ENCODE results near the gene MXRA7.
"Not testable (repeated sequence)": the region's sequence is repeated elsewhere in the genome, so short reads cannot be mapped to it uniquely, and the experiment has no call there.

Gene MXRA7

DNA sequence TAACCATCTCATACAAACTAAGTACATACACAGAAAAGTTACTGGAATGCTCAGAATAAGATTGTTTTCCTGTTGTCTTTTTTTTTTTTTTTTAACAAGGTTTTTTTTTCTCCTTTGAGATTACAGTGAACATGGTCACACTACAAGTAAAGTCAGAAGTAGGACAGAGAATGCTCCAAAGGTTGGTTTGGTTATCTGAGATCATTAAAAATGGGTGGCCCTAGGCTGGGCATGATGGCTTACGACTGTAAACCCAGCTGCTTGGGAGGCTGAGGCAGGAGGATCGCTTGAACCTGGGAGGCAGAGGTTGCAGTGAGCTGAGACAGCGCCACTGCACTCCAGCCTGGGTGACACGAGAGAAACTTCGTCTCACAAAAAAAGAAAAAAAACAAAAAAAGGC is 60.3 kb downstream of the MXRA7 start:
- Mint-ChIP-seq H3K27me3 (no peaks in the 10 kb centered on the region), H3K36me3 (ENCODE audit: low read depth) (no peaks in the 10 kb centered on the region), H3K9me3 (peaks cover 3% of the 10 kb centered on the region), H3K27ac (no peak overlapping the region), H3K4me1 (ENCODE audit: low read depth) (peaks cover 7% of the 10 kb centered on the region), H3K4me3 (no peak overlapping the region)
- no peak for DNase-seq

DNA sequence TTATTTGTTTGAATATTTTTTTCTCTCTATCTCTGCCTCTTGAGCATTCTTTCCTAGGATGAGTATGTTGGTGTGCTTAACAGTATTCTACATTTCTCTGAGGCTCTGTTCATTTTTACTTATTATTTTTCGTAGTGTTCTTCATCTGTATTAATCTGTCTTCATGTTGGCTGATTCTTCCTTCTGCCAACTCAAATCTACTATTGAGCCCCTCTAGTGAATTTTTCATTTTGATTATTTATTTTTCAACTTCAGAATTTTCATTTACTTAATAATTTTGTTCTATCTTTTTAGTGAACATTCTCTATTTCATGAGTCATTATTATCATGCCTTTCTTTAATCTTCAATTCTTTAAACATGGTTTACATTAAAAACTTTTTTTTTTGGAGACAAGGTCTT is 64.1 kb downstream of the MXRA7 start:
- peaks cover 20% of the 10 kb centered on the region for H3K4me1 Mint-ChIP-seq (ENCODE audit: low read depth)
- H3K36me3 Mint-ChIP-seq (ENCODE audit: low read depth): no peaks in the 10 kb centered on the region
- H3K9me3 Mint-ChIP-seq: peaks cover 3% of the 10 kb centered on the region
- no peak overlapping the region for H3K4me3 Mint-ChIP-seq
- DNase-seq: no peak
- H3K27ac Mint-ChIP-seq: no peak overlapping the region
- no peaks in the 10 kb centered on the region for H3K27me3 Mint-ChIP-seq

DNA sequence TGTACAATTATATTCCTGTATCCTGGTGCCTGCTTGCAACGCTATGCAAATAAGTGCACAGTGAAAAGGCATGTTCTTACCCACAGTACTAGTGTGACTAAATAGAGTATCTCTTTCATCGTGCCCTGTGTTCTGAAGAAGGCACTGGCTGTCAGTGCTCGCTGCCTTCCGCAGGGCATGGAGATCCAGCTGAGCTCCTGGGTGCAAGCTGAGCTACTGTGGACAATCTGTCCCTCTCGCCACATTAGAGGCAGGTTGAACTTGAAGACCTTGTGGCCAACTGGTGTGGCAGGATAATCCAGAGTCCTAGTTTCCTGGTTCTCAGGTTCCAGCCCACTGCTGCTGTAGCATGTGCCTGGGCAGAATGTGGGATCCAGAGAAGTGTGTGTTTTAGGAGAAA is 65.3 kb downstream of the MXRA7 start:
- Mint-ChIP-seq H3K4me1 (ENCODE audit: low read depth) (peaks cover 25% of the 10 kb centered on the region), H3K27me3 (no peaks in the 10 kb centered on the region), H3K27ac (no peak overlapping the region), H3K9me3 (peaks cover 3% of the 10 kb centered on the region), H3K36me3 (ENCODE audit: low read depth) (no peaks in the 10 kb centered on the region), H3K4me3 (no peak overlapping the region)
- no peak for DNase-seq

DNA sequence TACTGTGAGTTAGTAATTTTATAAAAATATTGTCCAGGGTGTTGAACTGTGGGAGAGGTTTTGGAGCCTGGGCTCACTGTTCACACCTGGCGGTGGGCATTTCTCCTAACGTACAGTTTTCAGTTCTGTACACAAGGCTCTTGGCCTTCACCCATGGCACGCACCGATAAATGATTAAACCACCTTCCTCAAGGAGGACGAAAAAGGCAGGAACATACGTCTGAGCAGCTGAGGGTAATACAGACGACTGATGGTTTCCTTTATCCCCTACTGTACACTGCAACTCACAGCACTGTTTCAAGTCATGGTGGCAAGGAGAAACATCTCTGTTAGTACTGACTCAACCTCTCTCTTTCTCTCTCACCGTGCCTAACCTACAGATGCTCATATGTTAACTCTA is 65.8 kb downstream of the MXRA7 start:
- Mint-ChIP-seq H3K4me3 (no peak overlapping the region), H3K27ac (no peak overlapping the region), H3K4me1 (ENCODE audit: low read depth) (peaks cover 25% of the 10 kb centered on the region), H3K9me3 (peaks cover 3% of the 10 kb centered on the region), H3K27me3 (no peaks in the 10 kb centered on the region), H3K36me3 (ENCODE audit: low read depth) (no peaks in the 10 kb centered on the region)
- DNase-seq: no peak

DNA sequence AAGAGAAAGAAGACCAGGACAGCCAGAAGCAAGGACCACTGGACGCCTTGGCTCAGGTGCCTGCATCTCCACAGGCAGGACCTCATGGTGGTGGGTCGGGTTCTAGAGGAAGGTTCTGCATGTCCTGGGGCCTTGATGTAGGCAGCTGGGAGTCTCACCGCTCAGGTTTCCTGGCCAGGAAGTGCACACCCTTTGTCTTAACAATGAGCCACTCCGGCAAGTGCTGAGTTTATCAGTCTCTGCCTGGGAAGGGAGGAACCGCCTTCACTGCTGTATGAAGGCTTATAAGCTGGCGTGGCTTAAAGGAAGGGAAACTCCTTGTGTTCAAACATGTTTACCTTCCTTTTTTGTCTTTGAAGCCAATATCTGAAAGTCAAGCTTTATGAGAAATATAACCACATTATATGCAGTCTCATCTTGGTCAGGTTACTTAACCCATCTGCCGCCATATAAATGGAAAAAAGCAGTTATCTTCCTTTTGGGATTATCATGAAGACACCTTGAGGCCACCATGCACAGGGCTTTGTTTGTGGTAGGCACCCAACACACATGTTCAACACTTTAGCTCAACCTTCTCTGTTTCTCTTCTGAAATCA is 67.1 kb downstream of the MXRA7 start, which contains the start of gene ST6GALNAC1:
ST6GALNAC1 (minus strand) TSS at position 205 of the 596 bp plus-strand sequence; CDS start at position 86, 119 bp downstream.
- Mint-ChIP-seq H3K4me3 (peak within 1 kb of the TSS; percentile 49), H3K27ac (peak within 1 kb of the TSS; percentile 61), H3K4me1 (ENCODE audit: low read depth) (peaks cover 25% of the 10 kb centered on the region), H3K9me3 (peaks cover 3% of the 10 kb centered on the region), H3K36me3 (ENCODE audit: low read depth) (no peaks in the 10 kb centered on the region), H3K27me3 (no peaks in the 10 kb centered on the region)
- no peak for DNase-seq

DNA sequence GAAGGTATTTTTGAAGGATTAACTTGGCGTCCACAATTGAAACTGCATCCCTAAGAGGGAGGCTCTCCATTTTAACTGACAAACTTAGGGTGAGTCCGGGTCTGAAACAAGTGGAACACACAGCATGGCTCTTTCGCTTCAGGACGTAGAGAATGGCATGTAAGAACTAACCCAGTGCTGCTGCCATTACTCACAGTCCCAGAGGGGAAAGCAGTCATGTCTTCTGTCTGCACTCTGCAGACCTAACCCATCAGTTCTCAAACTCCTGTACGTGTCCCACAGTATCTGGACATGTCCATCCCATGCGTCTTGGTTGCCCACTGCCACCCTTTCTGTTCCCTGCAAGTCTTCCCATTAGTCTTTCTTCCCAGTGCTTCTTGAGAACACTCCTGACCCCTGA is 67.8 kb downstream of the MXRA7 start:
- Mint-ChIP-seq H3K27me3 (no peaks in the 10 kb centered on the region), H3K4me1 (ENCODE audit: low read depth) (peaks cover 25% of the 10 kb centered on the region), H3K36me3 (ENCODE audit: low read depth) (no peaks in the 10 kb centered on the region), H3K9me3 (peaks cover 3% of the 10 kb centered on the region), H3K27ac (peak overlapping the region; percentile 41), H3K4me3 (peak overlapping the region; percentile 49)
- no peak for DNase-seq

DNA sequence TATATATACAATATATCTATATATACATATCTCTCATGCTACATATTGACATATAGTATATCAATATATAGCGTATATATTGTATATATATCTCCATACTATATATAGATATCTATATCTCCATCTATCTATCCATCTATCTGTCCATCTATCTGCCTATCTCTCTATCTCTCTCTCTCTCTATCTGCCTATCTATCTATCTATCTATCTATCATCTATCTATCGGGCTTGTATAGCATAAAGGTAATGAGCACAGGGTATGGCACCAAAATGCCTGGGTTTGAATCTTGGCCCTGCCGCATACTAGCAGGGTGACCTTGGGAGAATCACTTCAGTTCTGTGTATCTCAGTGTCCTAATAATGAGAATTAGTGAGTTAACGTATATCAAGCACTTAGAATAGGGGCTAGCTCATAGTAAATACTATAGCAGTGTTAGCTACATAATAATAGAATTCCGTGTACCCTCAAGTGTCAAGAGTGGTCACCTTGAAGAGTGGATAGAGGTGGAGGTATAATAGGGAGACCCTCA is 68.7 kb downstream of the MXRA7 start:
- no peak for DNase-seq
- Mint-ChIP-seq H3K4me3 (no peak overlapping the region), H3K4me1 (ENCODE audit: low read depth) (peaks cover 25% of the 10 kb centered on the region), H3K27me3 (no peaks in the 10 kb centered on the region), H3K9me3 (peaks cover 3% of the 10 kb centered on the region), H3K36me3 (ENCODE audit: low read depth) (no peaks in the 10 kb centered on the region), H3K27ac (no peak overlapping the region)

DNA sequence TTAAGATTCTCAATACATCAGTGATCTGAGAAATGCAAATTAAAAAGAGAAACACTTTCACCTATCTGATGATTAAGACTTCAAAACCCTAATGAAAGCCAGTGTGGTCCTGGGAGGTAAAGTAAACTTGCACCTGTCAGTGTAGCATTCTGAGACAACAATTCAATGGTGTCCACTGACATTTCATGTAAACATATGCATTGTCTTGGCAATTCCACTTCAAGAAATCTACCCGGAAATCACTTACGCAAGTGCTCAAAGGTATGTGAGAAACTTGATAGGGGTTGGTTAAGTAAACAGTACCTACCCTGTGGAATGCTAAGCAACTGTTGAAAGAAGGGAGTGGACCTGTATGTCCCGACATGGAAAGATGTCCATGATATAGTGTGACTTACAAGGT is 69.3 kb downstream of the MXRA7 start:
- Mint-ChIP-seq H3K27me3 (no peaks in the 10 kb centered on the region), H3K4me1 (ENCODE audit: low read depth) (peaks cover 25% of the 10 kb centered on the region), H3K4me3 (no peak overlapping the region), H3K9me3 (peaks cover 1% of the 10 kb centered on the region), H3K27ac (no peak overlapping the region), H3K36me3 (ENCODE audit: low read depth) (no peaks in the 10 kb centered on the region)
- DNase-seq: no peak

DNA sequence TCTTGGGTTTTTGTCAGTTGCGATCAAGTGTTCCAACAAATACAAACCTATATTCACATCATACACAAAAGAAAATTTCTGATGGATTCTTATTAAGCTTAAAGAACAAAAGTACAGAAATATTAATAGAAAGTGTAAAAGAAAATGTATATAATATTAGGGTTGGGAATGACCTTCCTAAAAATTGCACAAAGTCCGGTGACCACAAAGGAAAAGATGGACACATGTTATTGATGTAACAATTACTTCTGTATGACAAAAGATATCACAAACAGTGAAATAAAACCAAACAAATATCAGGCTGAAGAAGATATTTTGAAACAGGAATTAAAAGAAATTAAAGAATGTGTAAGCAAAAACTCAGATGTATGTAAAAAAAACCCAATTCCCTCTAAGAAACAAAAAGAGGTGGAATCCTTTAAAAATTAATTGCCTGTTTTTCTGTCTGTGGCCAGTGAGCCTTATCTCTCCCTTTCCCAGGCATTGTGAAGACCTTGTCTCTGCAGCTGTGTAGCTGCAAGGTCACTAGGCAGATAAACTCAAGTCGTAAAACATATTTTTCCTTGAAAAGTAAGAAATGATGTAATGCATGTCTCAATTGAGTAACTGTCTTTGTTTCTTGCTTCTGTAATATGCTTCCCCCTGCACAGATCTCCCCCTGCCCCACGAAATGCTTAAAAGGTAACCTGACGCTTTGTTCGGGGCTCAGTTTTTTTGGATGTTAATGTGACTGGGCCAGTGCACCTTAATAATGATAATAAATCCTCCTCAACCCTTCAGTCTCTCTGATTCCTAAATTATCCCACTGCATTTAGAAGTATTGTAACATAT is 70.0 kb downstream of the MXRA7 start:
- DNase-seq: no peak
- H3K9me3 Mint-ChIP-seq: no peaks in the 10 kb centered on the region
- peaks cover 25% of the 10 kb centered on the region for H3K4me1 Mint-ChIP-seq (ENCODE audit: low read depth)
- no peaks in the 10 kb centered on the region for H3K27me3 Mint-ChIP-seq
- no peak overlapping the region for H3K27ac Mint-ChIP-seq
- no peak overlapping the region for H3K4me3 Mint-ChIP-seq
- H3K36me3 Mint-ChIP-seq (ENCODE audit: low read depth): no peaks in the 10 kb centered on the region

DNA sequence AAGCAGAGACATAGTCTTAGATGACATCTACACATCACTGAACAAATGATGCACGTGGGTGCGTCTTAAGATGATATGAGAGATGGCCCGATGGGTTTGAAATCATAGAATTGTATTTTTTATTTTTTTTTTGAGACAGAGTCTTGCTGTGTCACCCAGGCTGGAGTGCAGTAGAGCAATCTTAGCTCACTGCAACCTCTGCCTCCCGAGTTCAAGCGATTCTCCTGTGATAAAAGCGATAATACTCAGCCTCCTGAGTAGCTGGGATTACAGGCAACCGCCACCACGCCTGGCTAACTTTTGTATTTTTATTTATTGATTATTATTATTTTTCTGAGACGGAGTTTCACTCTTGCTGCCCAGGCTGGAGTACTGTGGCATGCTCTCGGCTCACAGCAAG is 72.5 kb downstream of the MXRA7 start:
- H3K9me3 Mint-ChIP-seq: no peaks in the 10 kb centered on the region
- H3K4me3 Mint-ChIP-seq: no peak overlapping the region
- H3K27me3 Mint-ChIP-seq: no peaks in the 10 kb centered on the region
- no peak for DNase-seq
- H3K27ac Mint-ChIP-seq: no peak overlapping the region
- peaks cover 14% of the 10 kb centered on the region for H3K4me1 Mint-ChIP-seq (ENCODE audit: low read depth)
- H3K36me3 Mint-ChIP-seq (ENCODE audit: low read depth): no peaks in the 10 kb centered on the region

DNA sequence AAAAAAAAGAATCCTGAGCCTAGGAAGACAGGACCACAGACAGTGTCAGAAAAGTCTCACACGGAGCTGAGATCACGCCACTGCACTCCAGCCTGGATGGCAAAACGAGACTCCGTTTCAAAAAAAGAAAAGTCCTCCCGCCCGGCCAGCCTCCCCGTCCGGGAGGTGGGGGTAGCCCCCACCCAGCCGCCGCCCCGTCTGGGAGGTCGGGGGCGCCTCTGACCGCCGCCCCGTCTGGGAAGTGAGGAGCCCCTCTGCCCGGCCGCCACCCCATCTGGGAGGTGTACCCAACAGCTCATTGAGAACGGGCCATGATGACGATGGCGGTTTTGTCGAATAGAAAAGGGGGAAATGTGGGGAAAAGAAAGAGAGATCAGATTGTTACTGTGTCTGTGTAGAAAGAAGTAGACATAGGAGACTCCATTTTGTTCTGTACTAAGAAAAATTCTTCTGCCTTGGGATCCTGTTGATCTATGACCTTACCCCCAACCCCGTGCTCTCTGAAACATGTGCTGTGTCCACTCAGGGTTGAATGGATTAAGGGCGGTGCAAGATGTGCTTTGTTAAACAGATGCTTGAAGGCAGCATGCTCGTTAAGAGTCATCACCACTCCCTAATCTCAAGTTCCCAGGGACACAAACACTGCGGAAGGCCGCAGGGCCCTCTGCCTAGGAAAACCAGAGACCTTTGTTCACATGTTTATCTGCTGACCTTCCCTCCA is 74.1 kb downstream of the MXRA7 start:
- DNase-seq; H3K36me3 Mint-ChIP-seq (ENCODE audit: low read depth); H3K4me3 Mint-ChIP-seq; H3K9me3 Mint-ChIP-seq; H3K27ac Mint-ChIP-seq; H3K27me3 Mint-ChIP-seq: not testable (repeated sequence)
- peaks cover 14% of the 10 kb centered on the region for H3K4me1 Mint-ChIP-seq (ENCODE audit: low read depth)

DNA sequence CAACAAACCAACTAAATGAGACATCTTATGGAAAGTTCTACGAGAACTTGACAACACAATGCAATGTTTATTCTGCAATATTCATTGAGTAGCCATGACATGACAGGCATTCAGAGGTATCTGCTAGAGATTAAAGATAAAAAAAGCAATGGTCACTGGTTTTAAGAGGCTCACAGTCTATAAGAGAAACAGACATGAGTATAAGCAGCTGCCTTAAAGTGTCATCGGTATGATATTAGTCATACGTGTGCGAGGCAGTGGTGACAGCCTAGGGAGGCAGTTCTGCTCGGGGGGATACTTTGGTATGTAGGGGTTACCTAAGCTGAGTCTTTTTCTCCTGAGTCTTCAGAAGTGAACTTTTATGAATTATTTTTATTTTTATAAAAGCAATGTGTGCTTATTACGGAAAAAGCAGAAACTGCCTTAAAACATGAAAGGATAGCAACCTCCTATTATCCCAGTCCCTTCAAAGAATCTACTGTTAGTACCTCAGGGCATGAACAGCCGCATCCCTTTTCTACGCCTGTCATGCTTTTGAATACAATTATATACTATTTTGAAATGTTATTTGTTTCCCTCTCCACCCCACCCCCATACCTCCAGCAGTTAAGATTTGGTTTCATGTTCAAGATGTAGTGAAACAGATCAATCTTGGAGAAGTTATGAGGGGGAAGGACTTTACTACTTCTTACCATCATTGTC is 75.0 kb downstream of the MXRA7 start:
- no peak overlapping the region for H3K27ac Mint-ChIP-seq
- no peaks in the 10 kb centered on the region for H3K9me3 Mint-ChIP-seq
- H3K4me3 Mint-ChIP-seq: no peak overlapping the region
- no peaks in the 10 kb centered on the region for H3K36me3 Mint-ChIP-seq (ENCODE audit: low read depth)
- no peaks in the 10 kb centered on the region for H3K27me3 Mint-ChIP-seq
- peaks cover 9% of the 10 kb centered on the region for H3K4me1 Mint-ChIP-seq (ENCODE audit: low read depth)
- no peak for DNase-seq

DNA sequence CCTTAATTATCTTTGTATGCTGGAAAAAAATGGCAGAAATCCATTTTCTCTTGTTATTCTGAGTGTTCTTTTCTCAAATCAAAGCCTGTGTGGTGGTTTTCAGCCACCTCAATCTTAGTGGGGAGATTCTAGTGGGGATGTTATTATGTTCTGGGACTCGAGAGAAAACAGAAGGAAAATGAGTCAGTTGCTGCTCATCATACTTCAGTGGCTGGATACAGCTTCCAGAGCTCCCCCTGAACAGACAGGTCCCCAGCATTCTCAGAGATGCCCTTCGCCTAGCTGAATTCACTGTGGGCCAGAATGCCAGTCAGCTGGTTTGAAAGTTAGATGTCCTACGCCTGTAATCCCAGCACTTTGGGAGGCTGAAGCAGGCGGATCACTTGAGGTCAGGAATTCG is 75.7 kb downstream of the MXRA7 start:
- peaks cover 9% of the 10 kb centered on the region for H3K4me1 Mint-ChIP-seq (ENCODE audit: low read depth)
- H3K27me3 Mint-ChIP-seq: no peaks in the 10 kb centered on the region
- no peaks in the 10 kb centered on the region for H3K9me3 Mint-ChIP-seq
- no peaks in the 10 kb centered on the region for H3K36me3 Mint-ChIP-seq (ENCODE audit: low read depth)
- no peak overlapping the region for H3K27ac Mint-ChIP-seq
- DNase-seq: no peak
- no peak overlapping the region for H3K4me3 Mint-ChIP-seq

DNA sequence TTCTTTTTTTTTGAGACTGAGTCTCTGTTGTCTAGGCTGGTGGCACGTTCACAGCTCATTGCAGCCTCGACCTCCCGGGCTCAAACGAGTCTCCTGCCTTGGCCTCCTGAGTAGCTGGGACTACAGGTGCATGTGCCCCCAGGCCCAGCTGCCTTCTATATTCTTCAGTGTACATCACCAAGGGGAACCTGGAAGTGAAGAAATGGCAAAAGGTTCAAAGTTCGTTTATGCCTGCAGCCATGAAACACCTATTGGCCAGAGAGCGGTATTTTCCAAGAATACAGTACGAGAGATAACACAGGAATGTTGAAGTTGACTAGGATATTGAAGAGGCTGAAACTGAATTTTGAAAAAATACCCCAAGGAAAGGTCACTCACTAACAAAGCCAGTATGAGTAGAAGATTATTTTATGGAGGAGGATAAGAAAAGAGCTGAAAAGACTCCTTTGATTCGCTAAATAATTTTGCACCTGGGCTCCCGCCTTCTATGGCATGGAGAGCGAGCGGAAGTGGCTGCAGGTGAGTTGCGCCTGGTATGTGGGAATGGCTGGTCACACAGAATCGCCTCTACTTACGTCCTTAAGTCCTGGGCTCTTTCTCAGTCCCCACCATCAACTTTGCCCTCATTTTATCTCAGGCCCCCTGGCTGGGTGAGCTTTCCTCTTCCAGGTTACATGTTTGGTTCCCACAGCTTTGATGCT is 77.0 kb downstream of the MXRA7 start:
- peaks cover 9% of the 10 kb centered on the region for H3K4me1 Mint-ChIP-seq (ENCODE audit: low read depth)
- DNase-seq: no peak
- no peak overlapping the region for H3K27ac Mint-ChIP-seq
- H3K9me3 Mint-ChIP-seq: no peaks in the 10 kb centered on the region
- H3K4me3 Mint-ChIP-seq: no peak overlapping the region
- H3K36me3 Mint-ChIP-seq (ENCODE audit: low read depth): no peaks in the 10 kb centered on the region
- no peaks in the 10 kb centered on the region for H3K27me3 Mint-ChIP-seq

All from activated T-cell treated with anti-CD3 and anti-CD28 coated beads, Interleukin-2, amount 50 U/mL, for 24 hours (primary cell).